Endodermal cell (in vitro differentiated cells): ENCODE data around the gene DDX20. TPM values are rescaled to one million over a fixed set of nuclear protein-coding genes. Genes with fewer than 3 reads are reported as not detected.

Source experiments
- DNase-seq: peaks from one replicate; pipeline ENCODE4 v3.0.0-alpha.2; 2017
- H3K27ac ChIP-seq: 2 replicates; pipeline ENCODE4 v1.5.1; 2013; ENCODE audit warnings: mild to moderate bottlenecking, low read depth, low read length, moderate library complexity
- H3K27me3 ChIP-seq: 2 replicates; pipeline ENCODE4 v1.6.1; 2013; ENCODE audit warnings: mild to moderate bottlenecking, low read length, moderate library complexity; ENCODE audit not compliant: insufficient read depth, control insufficient read depth, poor library complexity, severe bottlenecking
- H3K36me3 ChIP-seq: 2 replicates; pipeline ENCODE4 v1.7.0; 2013; ENCODE audit warnings: mild to moderate bottlenecking, low read length, moderate library complexity; ENCODE audit not compliant: control insufficient read depth, insufficient read depth
- H3K4me1 ChIP-seq: one replicate; pipeline ENCODE4 v1.7.0; 2013; ENCODE audit warnings: low read length; ENCODE audit not compliant: control insufficient read depth, insufficient read depth
- H3K4me3 ChIP-seq: 2 replicates; pipeline ENCODE4 v1.5.1; 2013; ENCODE audit warnings: mild to moderate bottlenecking, low read length, moderate library complexity
- H3K9ac ChIP-seq: 2 replicates; pipeline ENCODE4 v1.6.1; 2013; ENCODE audit warnings: mild to moderate bottlenecking, low read length, moderate library complexity; ENCODE audit not compliant: poor library complexity, severe bottlenecking; ENCODE audit errors: extremely low read depth
- H3K9me3 ChIP-seq: 2 replicates; pipeline ENCODE4 v1.6.1; 2013; ENCODE audit warnings: mild to moderate bottlenecking, low read length, moderate library complexity; ENCODE audit not compliant: control insufficient read depth
- H3K27ac Mint-ChIP-seq: 2 replicates; pipeline ENCODE4 v1.8.0; 2020; ENCODE audit warnings: mixed read lengths
- H3K27me3 Mint-ChIP-seq: 2 replicates; pipeline ENCODE4 v1.8.0; 2021; ENCODE audit warnings: mild to moderate bottlenecking, mixed read lengths; ENCODE audit not compliant: insufficient read depth
- H3K36me3 Mint-ChIP-seq: 2 replicates; pipeline ENCODE4 v1.8.0; 2020; ENCODE audit warnings: low read depth, mixed read lengths
- H3K4me1 Mint-ChIP-seq: 2 replicates; pipeline ENCODE4 v1.8.0; 2020; ENCODE audit warnings: mixed read lengths
- H3K4me3 Mint-ChIP-seq: 2 replicates; pipeline ENCODE4 v1.8.0; 2020; ENCODE audit warnings: mild to moderate bottlenecking, moderate library complexity, mixed read lengths
- H3K9me3 Mint-ChIP-seq: 2 replicates; pipeline ENCODE4 v1.8.0; 2020; ENCODE audit warnings: mild to moderate bottlenecking, mixed read lengths
- WGBS, 2 experiments: methylation state at CpG; one replicate each; pipeline versions ENCODE4 v1.1.5 to v1.1.7; 2013; ENCODE audit warnings: missing lambda C conversion rate in 2 of 2, mixed read lengths in 1 of 2; ENCODE audit not compliant: insufficient coverage in 1 of 2, insufficient read length in 1 of 2; 5-methylcytosine and 5-hydroxymethylcytosine counted together
- total RNA-seq, 2 donors: library from RNA; stranded (reverse); fragmentation: NEBNext Ultra II Directional in 1 of 2; extraction: Animal tissue kit (Norgen Biotek cat#: 25700) in 1 of 2; gene quantifications; 2 replicates in 1 of 2; 3 replicates in 1 of 2; pipeline ENCODE4 v1.2.1, GENCODE V29; 2021
- TF ChIP-seq, protein P1 (sequence below): fragments of 200-600 bp; sonication (generic); conservative IDR thresholded peaks from 2 replicates; pipeline ENCODE4 v1.5.0; 2021; ENCODE audit warnings: antibody characterized with exemption, mild to moderate bottlenecking

The DDX20 gene
- total RNA-seq, 2 donors from 2014 or later: 19.4 to 19.8 TPM

DNA sequence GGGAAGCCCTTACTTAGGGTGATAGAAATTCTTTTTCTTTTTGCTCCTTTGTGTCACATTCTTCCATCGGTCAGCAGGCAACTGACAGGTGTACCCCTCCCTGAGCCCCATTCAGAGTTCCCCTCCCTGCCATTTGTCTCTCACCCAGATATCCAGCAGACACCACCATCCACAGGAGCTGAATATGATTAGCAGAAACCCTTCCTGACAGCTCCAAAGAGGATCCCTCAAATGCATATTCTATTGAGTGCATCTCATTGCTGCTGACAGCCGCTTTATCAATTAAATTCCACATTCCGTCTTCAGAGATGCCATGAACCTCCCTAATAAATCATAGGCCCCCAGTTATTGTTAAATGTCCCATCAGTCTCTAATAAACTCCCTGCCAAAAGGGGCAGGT lies 6.1 kb upstream of the DDX20 start:
- H3K36me3 Mint-ChIP-seq: no peaks in the 10 kb centered on the region
- TF ChIP-seq, protein P1, sequence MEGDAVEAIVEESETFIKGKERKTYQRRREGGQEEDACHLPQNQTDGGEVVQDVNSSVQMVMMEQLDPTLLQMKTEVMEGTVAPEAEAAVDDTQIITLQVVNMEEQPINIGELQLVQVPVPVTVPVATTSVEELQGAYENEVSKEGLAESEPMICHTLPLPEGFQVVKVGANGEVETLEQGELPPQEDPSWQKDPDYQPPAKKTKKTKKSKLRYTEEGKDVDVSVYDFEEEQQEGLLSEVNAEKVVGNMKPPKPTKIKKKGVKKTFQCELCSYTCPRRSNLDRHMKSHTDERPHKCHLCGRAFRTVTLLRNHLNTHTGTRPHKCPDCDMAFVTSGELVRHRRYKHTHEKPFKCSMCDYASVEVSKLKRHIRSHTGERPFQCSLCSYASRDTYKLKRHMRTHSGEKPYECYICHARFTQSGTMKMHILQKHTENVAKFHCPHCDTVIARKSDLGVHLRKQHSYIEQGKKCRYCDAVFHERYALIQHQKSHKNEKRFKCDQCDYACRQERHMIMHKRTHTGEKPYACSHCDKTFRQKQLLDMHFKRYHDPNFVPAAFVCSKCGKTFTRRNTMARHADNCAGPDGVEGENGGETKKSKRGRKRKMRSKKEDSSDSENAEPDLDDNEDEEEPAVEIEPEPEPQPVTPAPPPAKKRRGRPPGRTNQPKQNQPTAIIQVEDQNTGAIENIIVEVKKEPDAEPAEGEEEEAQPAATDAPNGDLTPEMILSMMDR: no peak
- no peak overlapping the region for H3K27ac Mint-ChIP-seq
- no peak overlapping the region for H3K4me3 Mint-ChIP-seq
- H3K36me3 ChIP-seq: no peaks in the 10 kb centered on the region
- H3K9me3 Mint-ChIP-seq: no peaks in the 10 kb centered on the region
- no peaks in the 10 kb centered on the region for H3K9me3 ChIP-seq
- H3K27me3 ChIP-seq: no peaks in the 10 kb centered on the region
- WGBS, 2 experiments: 84 to 87% methylated on average over 3 of the region's 3 CpGs
- H3K4me3 ChIP-seq: no peak overlapping the region
- peak overlapping the region; percentile 9 for H3K27ac ChIP-seq
- H3K9ac ChIP-seq: no peak overlapping the region
- peaks cover 3% of the 10 kb centered on the region for H3K4me1 Mint-ChIP-seq
- peaks cover 7% of the 10 kb centered on the region for H3K27me3 Mint-ChIP-seq
- peaks cover 5% of the 10 kb centered on the region for H3K4me1 ChIP-seq
- no peak for DNase-seq

DNA sequence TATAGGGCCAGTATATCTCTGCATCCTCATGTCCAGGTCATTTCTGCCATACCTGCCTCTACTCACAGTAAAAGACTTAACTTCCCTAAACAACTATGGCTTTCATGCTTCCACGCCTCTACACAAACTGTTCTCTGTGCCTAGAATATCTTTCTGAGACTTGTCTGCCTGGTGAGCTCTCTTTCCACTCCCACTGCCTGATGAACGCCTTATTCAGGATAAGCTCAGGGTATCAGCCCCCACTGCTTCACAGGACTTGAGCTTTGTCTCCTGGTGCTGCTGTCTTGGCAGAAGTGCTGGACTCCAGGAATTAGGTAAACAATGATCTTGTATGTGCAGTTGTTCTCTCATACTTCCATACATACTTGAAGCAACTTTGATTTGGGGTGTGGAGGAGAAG lies 4.8 kb upstream of the DDX20 start:
- Histone ChIP-seq H3K36me3 (no peaks in the 10 kb centered on the region), H3K9ac (no peak overlapping the region), H3K27me3 (no peaks in the 10 kb centered on the region), H3K27ac (no peak overlapping the region), H3K4me1 (peaks cover 5% of the 10 kb centered on the region), H3K9me3 (no peaks in the 10 kb centered on the region), H3K4me3 (no peak overlapping the region)
- H3K4me3 Mint-ChIP-seq: no peak overlapping the region
- H3K36me3 Mint-ChIP-seq: no peaks in the 10 kb centered on the region
- TF ChIP-seq, protein P1: no peak
- H3K9me3 Mint-ChIP-seq: no peaks in the 10 kb centered on the region
- peaks cover 6% of the 10 kb centered on the region for H3K4me1 Mint-ChIP-seq
- no peak overlapping the region for H3K27ac Mint-ChIP-seq
- H3K27me3 Mint-ChIP-seq: peaks cover 6% of the 10 kb centered on the region
- 80 to 91% methylated on average over 2 of the region's 2 CpGs for WGBS, 2 experiments
- DNase-seq: no peak

DNA sequence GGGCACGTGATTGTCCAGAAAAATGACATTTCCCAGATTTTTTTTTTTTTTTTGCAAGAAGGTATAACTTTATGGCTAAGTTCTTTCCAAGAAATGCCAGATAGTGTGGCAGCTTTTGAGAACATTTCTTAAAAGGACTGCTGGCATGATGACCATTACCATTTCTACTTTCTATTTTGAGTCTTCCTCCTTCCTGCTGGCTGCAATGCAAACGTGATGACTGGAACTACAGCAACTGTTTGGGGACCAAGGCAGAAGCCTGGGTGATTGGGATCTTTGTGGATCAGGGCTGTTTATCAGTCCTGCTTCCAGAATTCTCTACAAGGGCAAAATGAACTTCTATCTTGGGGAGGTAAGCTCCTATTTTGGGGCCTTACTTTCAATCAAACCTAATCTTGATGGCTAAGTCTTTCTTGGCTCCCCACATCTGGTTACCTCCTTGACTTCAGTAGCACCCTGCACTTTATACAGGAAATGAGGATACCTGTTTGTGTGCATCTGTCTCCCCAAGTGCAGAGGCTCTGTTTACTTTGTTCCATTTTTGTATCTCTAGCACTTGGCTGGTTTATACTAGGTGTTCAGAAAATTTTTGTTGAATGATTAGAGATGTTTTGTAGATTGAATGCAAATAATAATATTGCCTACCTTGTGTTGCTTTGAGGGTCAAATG lies 3.7 kb upstream of the DDX20 start:
- Histone ChIP-seq H3K9ac (no peak overlapping the region), H3K9me3 (no peaks in the 10 kb centered on the region), H3K27me3 (no peaks in the 10 kb centered on the region), H3K4me3 (no peak overlapping the region), H3K4me1 (peaks cover 5% of the 10 kb centered on the region), H3K36me3 (no peaks in the 10 kb centered on the region), H3K27ac (no peak overlapping the region)
- Mint-ChIP-seq H3K27ac (no peak overlapping the region), H3K4me3 (no peak overlapping the region), H3K4me1 (peaks cover 12% of the 10 kb centered on the region), H3K27me3 (peaks cover 6% of the 10 kb centered on the region), H3K9me3 (no peaks in the 10 kb centered on the region), H3K36me3 (no peaks in the 10 kb centered on the region)
- 68% methylated on average over 2 of the region's 2 CpGs; no CpG with 5 or more reads in 1 of the 2 experiments for WGBS, 2 experiments
- DNase-seq: no peak
- TF ChIP-seq, protein P1: no peak
